ENCODE data around the gene CXCL6.

Gene CXCL6

DNA sequence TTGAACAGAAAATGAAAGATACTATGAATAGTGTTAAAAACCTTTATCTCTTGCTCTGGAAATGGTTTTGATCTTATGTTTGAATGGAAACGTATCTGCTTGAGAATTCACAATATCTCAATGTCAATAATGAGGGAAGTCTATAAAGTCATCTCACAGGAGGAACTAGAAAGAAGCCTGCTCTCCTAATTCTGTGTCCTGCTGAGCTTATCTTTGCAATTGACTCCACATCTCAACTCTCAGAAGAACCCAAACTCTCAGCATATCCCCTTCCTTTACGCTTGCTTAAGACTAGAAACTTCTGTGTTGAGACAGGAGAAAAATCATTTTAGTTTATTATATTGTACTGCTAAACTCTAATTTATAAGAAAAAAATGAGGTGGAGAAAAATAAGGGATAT lies 8.3 kb downstream of the CXCL6 start:
- no peak for TF ChIP-seq CTCF (IDR thresholded peaks at IDR 0.05; ENCODE audit: borderline replicate concordance, control extremely low read depth, extremely low read depth, insufficient read depth, missing control alignments)
- in situ Hi-C loops (cut with MboI; ENCODE audit: low sequenced_read_pairs, unreplicated experiment), result no loop called here
- DNase-seq (ENCODE audit: low spot score), result no peak

- in situ Hi-C loops (cut with MboI; ENCODE audit: low sequenced_read_pairs, unreplicated experiment), result no loop called here
- TF ChIP-seq CTCF (IDR thresholded peaks at IDR 0.05; ENCODE audit: borderline replicate concordance, control extremely low read depth, extremely low read depth, insufficient read depth, missing control alignments), result no peak
- no peak for DNase-seq (ENCODE audit: low spot score)
These were observed 11.2 kb downstream of the CXCL6 start for GRCh38 chr4:73847526-73848182.

GRCh38 chr4:73848183-73848777 lies 11.8 kb downstream of the CXCL6 start:
- DNase-seq (ENCODE audit: low spot score), result no peak
- no peak for TF ChIP-seq CTCF (IDR thresholded peaks at IDR 0.05; ENCODE audit: borderline replicate concordance, control extremely low read depth, extremely low read depth, insufficient read depth, missing control alignments)
- in situ Hi-C loops (cut with MboI; ENCODE audit: low sequenced_read_pairs, unreplicated experiment), result no loop called here

GRCh38 chr4:73850261-73850970 lies 13.9 kb downstream of the CXCL6 start:
- no peak for DNase-seq (ENCODE audit: low spot score)
- no peak for TF ChIP-seq CTCF (IDR thresholded peaks at IDR 0.05; ENCODE audit: borderline replicate concordance, control extremely low read depth, extremely low read depth, insufficient read depth, missing control alignments)
- in situ Hi-C loops (cut with MboI; ENCODE audit: low sequenced_read_pairs, unreplicated experiment), result no loop called here

GRCh38 chr4:73851293-73851692 lies 14.8 kb downstream of the CXCL6 start:
- DNase-seq (ENCODE audit: low spot score), result no peak
- in situ Hi-C loops (cut with MboI; ENCODE audit: low sequenced_read_pairs, unreplicated experiment), result no loop called here
- TF ChIP-seq CTCF (IDR thresholded peaks at IDR 0.05; ENCODE audit: borderline replicate concordance, control extremely low read depth, extremely low read depth, insufficient read depth, missing control alignments), result no peak

DNA sequence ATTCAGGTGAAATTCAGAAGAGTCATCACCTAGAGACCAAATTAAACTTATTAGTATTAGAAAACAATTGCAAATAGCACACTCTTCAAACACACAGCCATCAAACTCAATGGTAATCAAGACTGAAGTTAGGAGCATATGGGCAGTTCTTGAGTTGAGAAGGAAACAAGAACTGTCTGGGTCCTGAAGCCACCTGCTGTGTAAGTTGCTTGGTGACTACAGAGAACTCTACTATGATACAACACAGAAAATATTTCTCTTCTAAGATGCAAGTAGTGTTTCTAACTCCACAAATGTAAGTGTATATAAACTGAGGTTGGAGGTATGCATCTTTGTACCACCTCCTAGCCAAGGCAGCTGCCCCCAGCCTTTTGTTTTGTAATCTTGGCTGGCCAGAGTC lies 16.3 kb downstream of the CXCL6 start:
- no peak for DNase-seq (ENCODE audit: low spot score)
- no peak for TF ChIP-seq CTCF (IDR thresholded peaks at IDR 0.05; ENCODE audit: borderline replicate concordance, control extremely low read depth, extremely low read depth, insufficient read depth, missing control alignments)
- in situ Hi-C loops (cut with MboI; ENCODE audit: low sequenced_read_pairs, unreplicated experiment), result no loop called here
